ENCODE results near the gene STK32B. TPM values are rescaled to one million over a fixed set of nuclear protein-coding genes. Genes with fewer than 3 reads are reported as not detected.

STK32B gene
- total and polyA plus RNA-seq, 8 donors: 0.61 to 5.5 (median 3.1) TPM

DNA sequence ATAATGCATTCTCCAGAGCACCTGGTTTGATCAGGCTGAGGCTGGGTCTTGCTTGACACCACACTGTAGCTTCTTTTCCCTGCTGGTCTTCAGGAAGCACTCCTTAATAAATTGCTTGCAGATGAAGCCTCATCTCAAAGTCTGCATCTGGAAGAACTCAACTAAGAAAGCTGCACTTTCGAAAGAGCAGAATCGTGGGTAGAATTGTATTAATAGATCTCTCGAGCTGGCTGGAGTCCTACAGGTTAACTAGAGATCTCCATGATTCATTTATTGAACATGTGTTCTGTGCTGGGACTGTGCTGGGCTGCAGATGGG lies 152.7 kb downstream of the STK32B start:
- TF ChIP-seq EP300 (IDR thresholded peaks at IDR 0.05): no peak
- no peak for TF ChIP-seq POLR2AphosphoS5 (IDR thresholded peaks at IDR 0.05)
- TF ChIP-seq POLR2A (IDR thresholded peaks at IDR 0.05): no peak
- TF ChIP-seq, protein P1, sequence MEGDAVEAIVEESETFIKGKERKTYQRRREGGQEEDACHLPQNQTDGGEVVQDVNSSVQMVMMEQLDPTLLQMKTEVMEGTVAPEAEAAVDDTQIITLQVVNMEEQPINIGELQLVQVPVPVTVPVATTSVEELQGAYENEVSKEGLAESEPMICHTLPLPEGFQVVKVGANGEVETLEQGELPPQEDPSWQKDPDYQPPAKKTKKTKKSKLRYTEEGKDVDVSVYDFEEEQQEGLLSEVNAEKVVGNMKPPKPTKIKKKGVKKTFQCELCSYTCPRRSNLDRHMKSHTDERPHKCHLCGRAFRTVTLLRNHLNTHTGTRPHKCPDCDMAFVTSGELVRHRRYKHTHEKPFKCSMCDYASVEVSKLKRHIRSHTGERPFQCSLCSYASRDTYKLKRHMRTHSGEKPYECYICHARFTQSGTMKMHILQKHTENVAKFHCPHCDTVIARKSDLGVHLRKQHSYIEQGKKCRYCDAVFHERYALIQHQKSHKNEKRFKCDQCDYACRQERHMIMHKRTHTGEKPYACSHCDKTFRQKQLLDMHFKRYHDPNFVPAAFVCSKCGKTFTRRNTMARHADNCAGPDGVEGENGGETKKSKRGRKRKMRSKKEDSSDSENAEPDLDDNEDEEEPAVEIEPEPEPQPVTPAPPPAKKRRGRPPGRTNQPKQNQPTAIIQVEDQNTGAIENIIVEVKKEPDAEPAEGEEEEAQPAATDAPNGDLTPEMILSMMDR (IDR thresholded peaks at IDR 0.05): no peak
- no peaks in the 10 kb centered on the region for H3K27me3 ChIP-seq
- H3K4me1 ChIP-seq: no peaks in the 10 kb centered on the region
- DNase-seq: peak in 1 of 2 donors; percentile 8
- H3K27ac ChIP-seq: no peak overlapping the region
- WGBS, 5 donors: 71 to 91% (median 84%) methylated on average over 3 of the region's 3 CpGs
- H3K36me3 ChIP-seq: no peaks in the 10 kb centered on the region
- intact Hi-C loops (cut with DNase I; ENCODE audit: low total_unique reads): no loop called here
- no peak overlapping the region for H3K4me3 ChIP-seq
- H3K9me3 ChIP-seq: no peaks in the 10 kb centered on the region

DNA sequence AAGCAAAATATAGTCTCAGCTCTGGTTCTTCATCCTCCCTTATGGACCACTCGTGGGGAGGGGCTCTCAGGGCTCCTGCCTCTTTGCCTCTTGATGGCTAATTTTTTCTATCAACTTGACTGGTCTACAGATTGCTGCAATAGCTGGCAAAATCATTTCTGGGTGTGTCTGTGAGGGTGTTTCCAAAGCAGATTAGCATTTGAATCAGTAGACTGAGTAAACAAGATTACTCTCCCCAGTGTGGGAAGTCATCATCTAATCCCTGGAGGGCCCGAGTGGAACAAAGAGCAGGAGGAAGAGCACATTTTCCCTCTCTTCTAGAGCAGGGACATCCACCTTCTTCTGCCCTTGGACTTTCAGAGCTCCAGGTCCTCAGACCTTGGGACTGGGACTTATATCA lies 153.5 kb downstream of the STK32B start:
- WGBS, 5 donors: 20 to 53% (median 40%) methylated on average over 2 of the region's 2 CpGs
- Histone ChIP-seq H3K4me3 (no peak overlapping the region), H3K27me3 (no peaks in the 10 kb centered on the region), H3K27ac (no peak overlapping the region), H3K36me3 (no peaks in the 10 kb centered on the region), H3K9me3 (no peaks in the 10 kb centered on the region), H3K4me1 (no peaks in the 10 kb centered on the region)
- DNase-seq: no peak
- no peak for TF ChIP-seq POLR2A (IDR thresholded peaks at IDR 0.05)
- no peak for TF ChIP-seq POLR2AphosphoS5 (IDR thresholded peaks at IDR 0.05)
- TF ChIP-seq, protein P1 (IDR thresholded peaks at IDR 0.05): no peak
- TF ChIP-seq EP300 (IDR thresholded peaks at IDR 0.05): no peak
- intact Hi-C loops (cut with DNase I; ENCODE audit: low total_unique reads): no loop called here

DNA sequence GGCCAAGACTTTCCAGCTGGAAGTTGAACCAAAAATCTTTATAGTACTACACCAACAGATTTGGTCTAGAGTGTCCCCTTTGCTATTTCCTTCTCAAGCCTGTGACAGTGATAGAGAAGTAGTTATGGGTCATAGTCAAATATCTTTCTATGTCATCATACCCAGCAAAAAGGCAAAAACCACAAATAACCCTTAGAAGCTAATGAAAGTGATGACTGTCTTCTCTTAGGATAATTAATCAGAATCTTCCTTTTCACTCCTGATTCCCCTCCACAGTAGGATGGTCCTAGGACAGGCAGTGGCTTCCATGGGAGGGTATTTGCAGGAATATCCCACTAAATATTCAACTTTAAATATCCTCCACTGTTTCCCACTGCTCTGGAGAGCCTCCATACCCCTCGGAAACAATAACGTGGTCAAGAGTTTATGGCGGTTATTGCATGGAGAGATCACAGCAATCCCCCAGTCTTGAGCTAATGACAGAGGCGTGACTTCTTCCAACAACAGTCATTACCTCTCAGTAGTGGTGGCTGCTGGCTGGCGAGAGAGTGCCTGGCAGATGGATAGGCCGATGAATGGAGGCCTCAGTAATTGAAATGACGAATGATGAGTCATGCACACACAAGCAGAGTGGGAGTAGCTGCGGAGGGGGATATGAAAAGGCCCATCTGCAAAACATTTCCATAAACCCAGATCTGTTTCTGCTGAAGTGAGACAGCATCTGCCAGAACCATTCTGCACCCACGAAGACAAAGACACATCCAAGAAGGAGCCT lies 154.9 kb downstream of the STK32B start:
- 76 to 88% (median 81%) methylated on average over 9 of the region's 9 CpGs for WGBS, 5 donors
- peak in 1 of 2 donors; percentile 59 for DNase-seq
- no peaks in the 10 kb centered on the region for H3K36me3 ChIP-seq
- no peak overlapping the region for H3K27ac ChIP-seq
- intact Hi-C loops (cut with DNase I; ENCODE audit: low total_unique reads): no loop called here
- H3K9me3 ChIP-seq: no peaks in the 10 kb centered on the region
- no peaks in the 10 kb centered on the region for H3K4me1 ChIP-seq
- TF ChIP-seq, protein P1 (IDR thresholded peaks at IDR 0.05): no peak
- no peak for TF ChIP-seq POLR2A (IDR thresholded peaks at IDR 0.05)
- no peak for TF ChIP-seq EP300 (IDR thresholded peaks at IDR 0.05)
- TF ChIP-seq POLR2AphosphoS5 (IDR thresholded peaks at IDR 0.05): no peak
- H3K27me3 ChIP-seq: no peaks in the 10 kb centered on the region
- H3K4me3 ChIP-seq: no peak overlapping the region

DNA sequence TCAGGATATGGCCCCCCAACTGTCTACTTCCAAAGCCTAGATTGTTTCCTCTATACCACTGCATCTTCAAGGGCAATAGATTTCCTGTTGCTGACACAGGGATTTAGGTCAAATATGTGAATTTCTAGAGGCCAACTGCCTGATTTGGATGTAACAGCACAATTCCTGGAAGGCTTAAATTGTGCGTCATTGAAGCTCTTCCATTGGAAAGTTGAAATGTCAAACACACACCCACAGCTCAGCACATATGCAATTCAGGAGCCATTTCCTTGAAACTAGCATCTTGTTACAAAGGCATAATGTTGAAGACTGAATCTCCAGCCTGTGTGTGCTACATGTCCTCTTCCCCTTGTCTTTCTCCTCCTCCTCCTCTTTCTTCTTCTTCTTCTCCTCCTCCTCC lies 158.6 kb downstream of the STK32B start:
- Histone ChIP-seq H3K9me3 (no peaks in the 10 kb centered on the region), H3K36me3 (no peaks in the 10 kb centered on the region), H3K4me3 (no peak overlapping the region), H3K27me3 (no peaks in the 10 kb centered on the region), H3K4me1 (no peaks in the 10 kb centered on the region), H3K27ac (no peak overlapping the region)
- intact Hi-C loops (cut with DNase I; ENCODE audit: low total_unique reads): no loop called here
- DNase-seq: no peak
- 84 to 89% (median 86%) methylated on average over 1 of the region's 1 CpG for WGBS, 5 donors
- TF ChIP-seq, protein P1 (IDR thresholded peaks at IDR 0.05): no peak
- TF ChIP-seq POLR2A (IDR thresholded peaks at IDR 0.05) (no peak), POLR2AphosphoS5 (IDR thresholded peaks at IDR 0.05) (no peak), EP300 (IDR thresholded peaks at IDR 0.05) (no peak)

Data from stomach (tissue), 9 donors.